IMR-90 (cell line): ENCODE data around the gene BZW2. TPM values are rescaled to one million over a fixed set of nuclear protein-coding genes. Genes with fewer than 3 reads are reported as not detected.

Experiments
- ATAC-seq: fragments of 200-7000 bp; cut with Tn5 transposase; 2 replicates; pipeline ENCODE4 v1.9.1; 2020; ENCODE audit warnings: low read depth, mild to moderate bottlenecking, moderate library complexity
- BruUV-seq: library from RNA; stranded (reverse); fragments of 400-500 nt; replicated peaks from 2 replicates; lab custom pipeline; 2021; lab: Mats Ljungman, UMichigan
- CTCF ChIA-PET: fragments of 300-600 bp; formaldehyde crosslinking; extraction: SDS; loops from one replicate; lab custom pipeline; 2021; ENCODE audit warnings: antibody characterized with exemption; lab: Yijun Ruan, JAX
- POLR2A ChIA-PET: fragments of 300-600 bp; sonication (Branson Sonifier 250); formaldehyde crosslinking; loops from one replicate; lab custom pipeline; 2022; ENCODE audit warnings: antibody characterized with exemption; ENCODE audit not compliant: unreplicated experiment; lab: Charles Lee
- DNase-seq: peaks from one replicate; pipeline ENCODE4 v3.0.0; 2013
- H2AFZ ChIP-seq: replicated peaks from 2 replicates; pipeline ENCODE3; 2013; ENCODE audit warnings: low read length, mild to moderate bottlenecking; ENCODE audit not compliant: poor library complexity
- H2AK5ac ChIP-seq: 2 replicates; pipeline ENCODE4 v1.6.1; 2013; ENCODE audit warnings: low read depth, low read length, inconsistent platforms
- H2AK9ac ChIP-seq: replicated peaks from 2 replicates; pipeline ENCODE3; 2013; ENCODE audit warnings: mild to moderate bottlenecking, low read depth, low read length, moderate library complexity; ENCODE audit not compliant: poor library complexity
- H2BK120ac ChIP-seq: 2 replicates; pipeline ENCODE4 v1.6.1; 2013; ENCODE audit warnings: low read depth, low read length, inconsistent platforms
- H2BK15ac ChIP-seq: 3 replicates; pipeline ENCODE4 v1.6.1; 2013; ENCODE audit warnings: low read depth, low read length, inconsistent platforms
- H2BK20ac ChIP-seq: 2 replicates; pipeline ENCODE4 v1.6.1; 2013; ENCODE audit warnings: low read depth, mild to moderate bottlenecking, inconsistent platforms, low read length, moderate library complexity
- H2BK5ac ChIP-seq: 2 replicates; pipeline ENCODE4 v1.6.1; 2013; ENCODE audit warnings: mild to moderate bottlenecking, low read depth, low read length, inconsistent platforms; ENCODE audit not compliant: poor library complexity, severe bottlenecking
- H3K14ac ChIP-seq: replicated peaks from 2 replicates; pipeline ENCODE4 v1.6.1; 2013; ENCODE audit warnings: low read depth, low read length, inconsistent platforms
- H3K18ac ChIP-seq: 2 replicates; pipeline ENCODE4 v1.6.1; 2013; ENCODE audit warnings: low read depth, low read length, control low read depth
- H3K23ac ChIP-seq: 2 replicates; pipeline ENCODE4 v1.6.1; 2013; ENCODE audit warnings: low read depth, low read length, inconsistent platforms
- H3K27ac ChIP-seq: 2 replicates; pipeline ENCODE4 v1.5.1; 2013; ENCODE audit warnings: mild to moderate bottlenecking, control low read depth, low read length; ENCODE audit not compliant: insufficient read depth
- H3K27me3 ChIP-seq: 2 replicates; pipeline ENCODE4 v1.6.1; 2013; ENCODE audit warnings: low read length; ENCODE audit not compliant: control insufficient read depth, insufficient read depth
- H3K36me3 ChIP-seq: 2 replicates; pipeline ENCODE4 v1.6.1; 2013; ENCODE audit warnings: low read length, mixed read lengths; ENCODE audit not compliant: control insufficient read depth, insufficient read depth
- H3K4ac ChIP-seq: 2 replicates; pipeline ENCODE4 v1.6.1; 2013; ENCODE audit warnings: low read depth, low read length, inconsistent platforms
- H3K4me1 ChIP-seq: 2 replicates; pipeline ENCODE4 v1.6.1; 2013; ENCODE audit warnings: low read length, mixed read lengths; ENCODE audit not compliant: control insufficient read depth, insufficient read depth
- H3K4me2 ChIP-seq: 2 replicates; pipeline ENCODE4 v1.6.1; 2013; ENCODE audit warnings: low read depth, mild to moderate bottlenecking, control low read depth, low read length, moderate library complexity
- H3K4me3 ChIP-seq: 2 replicates; pipeline ENCODE4 v1.5.1; 2013; ENCODE audit warnings: low read depth, mild to moderate bottlenecking, control low read depth, low read length, moderate library complexity; ENCODE audit not compliant: insufficient read depth
- H3K56ac ChIP-seq: 2 replicates; pipeline ENCODE4 v1.6.1; 2013; ENCODE audit warnings: low read length, inconsistent platforms; ENCODE audit not compliant: insufficient read depth; ENCODE audit errors: extremely low read depth
- H3K79me1 ChIP-seq, 2 experiments: 2 replicates each; pipeline ENCODE4 v1.6.1; 2013; ENCODE audit warnings: low read length in 2 of 2, inconsistent platforms in 1 of 2, low read depth in 1 of 2
- H3K9ac ChIP-seq: 2 replicates; pipeline ENCODE4 v1.6.1; 2013; ENCODE audit warnings: low read depth, low read length, control low read depth
- H3K9me1 ChIP-seq: 2 replicates; pipeline ENCODE4 v1.6.1; 2013; ENCODE audit warnings: low read length, inconsistent platforms; ENCODE audit not compliant: insufficient read depth
- H3K9me3 ChIP-seq: 2 replicates; pipeline ENCODE4 v1.6.1; 2013; ENCODE audit warnings: low read length; ENCODE audit not compliant: control insufficient read depth, insufficient read depth
- H4K20me1 ChIP-seq: 2 replicates; pipeline ENCODE4 v1.6.1; 2013; ENCODE audit warnings: low read length, inconsistent platforms; ENCODE audit not compliant: insufficient read depth
- H4K5ac ChIP-seq: 2 replicates; pipeline ENCODE4 v1.6.1; 2013; ENCODE audit warnings: mild to moderate bottlenecking, low read depth, low read length, control low read depth
- H4K8ac ChIP-seq, 2 experiments: 2 replicates each; pipeline ENCODE4 v1.6.1; 2013; ENCODE audit warnings: low read depth in 2 of 2, low read length in 2 of 2, control low read depth in 1 of 2, inconsistent platforms in 1 of 2
- H4K91ac ChIP-seq: 2 replicates; pipeline ENCODE4 v1.6.1; 2013; ENCODE audit warnings: low read depth, low read length, inconsistent platforms; ENCODE audit not compliant: insufficient read depth
- FOS ChIP-seq: fragments of 150-350 bp; IDR thresholded peaks from 2 replicates; pipeline ENCODE4 v1.6.1; 2016; ENCODE audit warnings: low read depth, low read length
- MAZ ChIP-seq: IDR thresholded peaks from 2 replicates; pipeline ENCODE4 v1.6.1; 2012; ENCODE audit warnings: low read depth, mild to moderate bottlenecking, low read length, improper control_type of control experiment, moderate library complexity, borderline replicate concordance
- POLR2A ChIP-seq: IDR thresholded peaks from 2 replicates; pipeline ENCODE4 v1.6.1; 2012; ENCODE audit warnings: mild to moderate bottlenecking, low read depth, low read length
- RCOR1 ChIP-seq: IDR thresholded peaks from 2 replicates; pipeline ENCODE4 v1.6.1; 2012; ENCODE audit warnings: mild to moderate bottlenecking, low read length, improper control_type of control experiment; ENCODE audit not compliant: insufficient replicate concordance
- RFX5 ChIP-seq: IDR thresholded peaks from 2 replicates; pipeline ENCODE4 v1.8.0; 2012; ENCODE audit warnings: low read depth, mild to moderate bottlenecking, low read length, moderate library complexity
- WGBS, 2 experiments: methylation state at CpG; one replicate each; pipeline versions ENCODE4 v1.1.5 to v1.1.7; 2013; ENCODE audit warnings: missing lambda C conversion rate in 2 of 2; ENCODE audit not compliant: insufficient read length in 1 of 2; ENCODE audit errors: extremely low coverage in 2 of 2; 5-methylcytosine and 5-hydroxymethylcytosine counted together
- dilution Hi-C: fragments of 300-500 bp; cut with HindIII; formaldehyde crosslinking; loops from one replicate; pipeline ENCODE4 v1.14.3; 2018; ENCODE audit warnings: low sequenced_read_pairs; ENCODE audit not compliant: unreplicated experiment
- in situ Hi-C: fragments of 300-500 bp; cut with MboI; formaldehyde crosslinking; loops from 3 replicates; pipeline ENCODE4 v1.14.3; 2019; ENCODE audit warnings: low sequenced_read_pairs, inconsistent platforms, mixed read lengths
- intact Hi-C: fragments of 100-400 bp; cut with micrococcal nuclease; formaldehyde crosslinking; loops from 2 replicates; pipeline ENCODE4 v1.10.0; 2022
- polyA plus RNA-seq, 3 experiments: library from polyadenylated mRNA; depleted of rRNA; stranded (reverse); fragments of >200 nt; gene quantifications; 2 replicates each; pipeline ENCODE4 v1.2.3, GENCODE V29; 2012; ENCODE audit warnings: low replicate concordance in 1 of 3
- total RNA-seq: library from RNA; depleted of rRNA; stranded (reverse); fragments of >200 nt; gene quantifications from 2 replicates; pipeline ENCODE4 v1.2.3, GENCODE V29; 2012
- TF ChIP-seq, protein P1 (sequence below): fragments of 150-350 bp; IDR thresholded peaks from 2 replicates; pipeline ENCODE4 v1.6.1; 2017; ENCODE audit warnings: mild to moderate bottlenecking, antibody characterized with exemption, low read length, low read depth
- TF ChIP-seq, protein P2 (sequence below): fragments of 150-350 bp; IDR thresholded peaks from 2 replicates; pipeline ENCODE4 v1.6.1; 2016; ENCODE audit warnings: low read depth, mild to moderate bottlenecking, low read length, moderate library complexity, borderline replicate concordance

The BZW2 gene
- total and polyA plus RNA-seq, 2 of the 4 experiments (the other 2 are of a cell fraction), result 58.1 to 92.9 TPM

DNA sequence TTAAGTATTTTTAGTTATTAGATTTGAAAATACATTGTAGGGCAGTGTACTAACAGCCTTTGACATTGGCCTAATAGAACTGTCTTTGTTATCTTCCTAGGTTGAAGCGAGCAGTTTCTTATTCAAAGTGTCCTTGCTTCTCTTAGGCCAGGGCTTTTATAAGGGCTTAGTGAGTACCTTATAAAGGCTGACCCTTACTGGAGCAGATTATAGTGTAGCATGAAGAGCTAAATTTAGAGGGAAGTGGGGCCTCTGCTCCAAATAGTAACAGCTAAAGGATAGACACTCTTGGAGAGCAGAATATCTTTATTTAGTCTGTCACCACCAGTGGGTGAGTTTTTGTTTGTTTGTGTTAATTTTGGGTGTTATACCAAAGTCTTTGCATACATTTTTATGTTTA, 15.9 kb downstream of the BZW2 start:
- no peak for DNase-seq
- no peak overlapping the region for H2BK20ac ChIP-seq
- no peak overlapping the region for H2AK9ac ChIP-seq
- H3K27me3 ChIP-seq, result no peaks in the 10 kb centered on the region
- H3K27ac ChIP-seq, result no peak overlapping the region
- no peak for ATAC-seq
- H3K9me3 ChIP-seq, result no peaks in the 10 kb centered on the region
- H3K14ac ChIP-seq, result no peak overlapping the region
- intact Hi-C loops (no loop called here), in situ Hi-C loops (no loop called here), dilution Hi-C loops (no loop called here)
- H3K79me1 ChIP-seq, result peaks cover 11 to 38% of the 10 kb centered on the region in 2 experiments
- no peak overlapping the region; the same call in 1 of the 2 replicates for H3K4ac ChIP-seq
- H2BK5ac ChIP-seq, result peak overlapping the region; percentile 7
- no peaks in the 10 kb centered on the region; the same call in 1 of the 2 replicates for H3K36me3 ChIP-seq
- H2AK5ac ChIP-seq, result no peak overlapping the region
- peaks cover 8% of the 10 kb centered on the region for H3K9me1 ChIP-seq
- H3K4me2 ChIP-seq, result peak overlapping the region; percentile 49; the same call in 1 of the 2 replicates
- no CpG with 5 or more reads among the region's 1 CpG for WGBS, 2 experiments
- H2BK15ac ChIP-seq, result no peak overlapping the region
- ChIA-PET CTCF (no interaction called here), POLR2A (no interaction called here)
- peaks cover 4% of the 10 kb centered on the region; the same call in 1 of the 2 replicates for H4K20me1 ChIP-seq
- H4K91ac ChIP-seq, result no peak overlapping the region
- no peak overlapping the region for H2BK120ac ChIP-seq
- H3K56ac ChIP-seq, result no peak overlapping the region
- TF ChIP-seq RFX5, result no peak
- TF ChIP-seq, protein P1, sequence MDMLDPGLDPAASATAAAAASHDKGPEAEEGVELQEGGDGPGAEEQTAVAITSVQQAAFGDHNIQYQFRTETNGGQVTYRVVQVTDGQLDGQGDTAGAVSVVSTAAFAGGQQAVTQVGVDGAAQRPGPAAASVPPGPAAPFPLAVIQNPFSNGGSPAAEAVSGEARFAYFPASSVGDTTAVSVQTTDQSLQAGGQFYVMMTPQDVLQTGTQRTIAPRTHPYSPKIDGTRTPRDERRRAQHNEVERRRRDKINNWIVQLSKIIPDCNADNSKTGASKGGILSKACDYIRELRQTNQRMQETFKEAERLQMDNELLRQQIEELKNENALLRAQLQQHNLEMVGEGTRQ, result no peak
- TF ChIP-seq RCOR1, result no peak
- TF ChIP-seq, protein P2, sequence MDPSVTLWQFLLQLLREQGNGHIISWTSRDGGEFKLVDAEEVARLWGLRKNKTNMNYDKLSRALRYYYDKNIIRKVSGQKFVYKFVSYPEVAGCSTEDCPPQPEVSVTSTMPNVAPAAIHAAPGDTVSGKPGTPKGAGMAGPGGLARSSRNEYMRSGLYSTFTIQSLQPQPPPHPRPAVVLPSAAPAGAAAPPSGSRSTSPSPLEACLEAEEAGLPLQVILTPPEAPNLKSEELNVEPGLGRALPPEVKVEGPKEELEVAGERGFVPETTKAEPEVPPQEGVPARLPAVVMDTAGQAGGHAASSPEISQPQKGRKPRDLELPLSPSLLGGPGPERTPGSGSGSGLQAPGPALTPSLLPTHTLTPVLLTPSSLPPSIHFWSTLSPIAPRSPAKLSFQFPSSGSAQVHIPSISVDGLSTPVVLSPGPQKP, result no peak
- TF ChIP-seq POLR2A, result no peak
- no peak for TF ChIP-seq MAZ
- no peak for TF ChIP-seq FOS
- H3K4me3 ChIP-seq, result no peak overlapping the region
- H3K4me1 ChIP-seq, result peaks cover 4% of the 10 kb centered on the region
- H4K8ac ChIP-seq, result no peak overlapping the region
- peak overlapping the region; percentile 33; the same call in 1 of the 2 replicates for H3K18ac ChIP-seq
- H2AFZ ChIP-seq, result no peak overlapping the region
- no peak overlapping the region for H3K23ac ChIP-seq
- no TSS peak for BruUV-seq
- no peak overlapping the region; the same call in 1 of the 2 replicates for H3K9ac ChIP-seq
- no peak overlapping the region; the same call in 1 of the 2 replicates for H4K5ac ChIP-seq
